Osteoblast (primary cell): ENCODE results near the gene MAP1S. TPM values are rescaled to one million over a fixed set of nuclear protein-coding genes. Genes with fewer than 3 reads are reported as not detected.
A peak's percentile ranks its signal among the peaks of the same experiment; 100 is the strongest.
"Not testable (repeated sequence)": the region's sequence is repeated elsewhere in the genome, so short reads cannot be mapped to it uniquely, and the experiment has no call there.

Experiments used
- DNase-seq: peaks from one replicate; pipeline ENCODE4 v3.0.0; 2011; ENCODE audit warnings: low spot score, mixed read lengths; ENCODE audit not compliant: insufficient read length; ENCODE audit errors: missing footprints
- H2AFZ ChIP-seq: 2 replicates; pipeline ENCODE4 v1.6.0; 2011; ENCODE audit warnings: mild to moderate bottlenecking, low read length
- H3K27ac ChIP-seq: 2 replicates; pipeline ENCODE4 v1.5.1; 2011; ENCODE audit warnings: mild to moderate bottlenecking, low read depth, low read length, moderate library complexity
- H3K27me3 ChIP-seq: 2 replicates; pipeline ENCODE4 v1.6.0; 2012; ENCODE audit warnings: mild to moderate bottlenecking, control low read depth, inconsistent platforms, low read length, moderate library complexity; ENCODE audit not compliant: insufficient read depth
- H3K36me3 ChIP-seq: 2 replicates; pipeline ENCODE4 v1.5.1; 2011; ENCODE audit warnings: mild to moderate bottlenecking, low read length, control low read depth, moderate library complexity; ENCODE audit not compliant: insufficient read depth
- H3K4me1 ChIP-seq: 2 replicates; pipeline ENCODE4 v1.5.1; 2011; ENCODE audit warnings: mild to moderate bottlenecking, low read length, control low read depth, moderate library complexity; ENCODE audit not compliant: insufficient read depth
- H3K4me2 ChIP-seq: 2 replicates; pipeline ENCODE4 v1.6.0; 2011; ENCODE audit warnings: mild to moderate bottlenecking, low read length; ENCODE audit not compliant: insufficient read depth
- H3K4me3 ChIP-seq: fragments of 200-600 bp; sonication (generic); 3 replicates; pipeline ENCODE4 v1.5.1; 2012; ENCODE audit warnings: mild to moderate bottlenecking, low read length, inconsistent platforms; ENCODE audit not compliant: insufficient read depth
- H3K79me2 ChIP-seq: 2 replicates; pipeline ENCODE4 v1.6.0; 2012; ENCODE audit warnings: mild to moderate bottlenecking, low read length, control low read depth, inconsistent platforms; ENCODE audit not compliant: insufficient read depth
- H3K9me3 ChIP-seq: 2 replicates; pipeline ENCODE4 v1.5.1; 2011; ENCODE audit warnings: low read depth, low read length, control low read depth
- H4K20me1 ChIP-seq: 2 replicates; pipeline ENCODE4 v1.6.0; 2012; ENCODE audit warnings: mild to moderate bottlenecking, low read length, control low read depth; ENCODE audit not compliant: insufficient read depth
- CTCF ChIP-seq: IDR thresholded peaks from 2 replicates; pipeline ENCODE4 v1.5.1; 2011; ENCODE audit warnings: mild to moderate bottlenecking, low read depth, low read length, moderate library complexity; ENCODE audit errors: extremely low read depth
- total RNA-seq: library from RNA; depleted of rRNA; stranded (reverse); fragments of >200 nt; gene quantifications from 2 replicates; pipeline ENCODE4 v1.2.3, GENCODE V29; 2012

MAP1S gene
- total RNA-seq, 1 donor: 15.2 TPM

DNA sequence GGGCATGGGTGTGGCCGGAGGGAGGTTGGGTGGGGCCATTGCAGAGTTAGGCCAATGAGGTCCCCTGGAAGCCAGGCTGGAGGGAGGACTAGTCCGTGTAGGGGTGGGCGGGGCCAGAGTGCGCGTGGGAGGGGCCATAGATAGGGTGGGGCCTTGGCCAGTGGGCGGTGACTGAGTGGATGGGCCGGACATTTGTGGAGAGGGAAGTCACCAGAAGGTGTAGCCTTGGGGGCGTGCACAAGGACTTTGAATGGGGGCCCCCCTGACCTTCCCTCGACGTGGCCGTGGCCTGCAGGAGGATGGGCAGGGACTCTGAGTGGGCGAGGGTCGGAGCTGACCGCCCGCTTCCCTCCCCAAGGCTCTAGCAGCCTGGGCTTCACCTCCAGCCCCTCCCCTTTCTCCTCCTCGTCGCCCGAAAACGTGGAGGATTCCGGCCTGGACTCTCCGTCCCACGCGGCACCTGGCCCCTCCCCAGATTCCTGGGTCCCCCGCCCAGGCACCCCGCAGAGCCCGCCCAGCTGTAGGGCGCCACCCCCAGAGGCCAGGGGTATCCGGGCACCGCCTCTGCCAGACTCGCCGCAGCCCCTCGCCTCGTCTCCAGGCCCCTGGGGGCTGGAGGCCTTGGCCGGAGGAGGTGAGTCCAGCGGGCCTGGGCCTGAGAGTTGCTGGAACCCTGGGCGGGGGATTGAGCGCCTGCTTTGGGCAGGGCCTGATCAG, 59.1 kb downstream of the MAP1S start:
- H3K79me2 ChIP-seq: no peaks in the 10 kb centered on the region
- no peak for TF ChIP-seq CTCF
- H3K4me3 ChIP-seq: no peak overlapping the region
- peak; percentile 85 for DNase-seq
- H2AFZ ChIP-seq: no peak overlapping the region
- H4K20me1 ChIP-seq: no peaks in the 10 kb centered on the region
- H3K4me1 ChIP-seq: peaks cover 5% of the 10 kb centered on the region
- no peaks in the 10 kb centered on the region for H3K36me3 ChIP-seq
- H3K9me3 ChIP-seq: no peaks in the 10 kb centered on the region
- H3K4me2 ChIP-seq: peak overlapping the region; percentile 36
- H3K27ac ChIP-seq: no peak overlapping the region
- H3K27me3 ChIP-seq: no peaks in the 10 kb centered on the region

DNA sequence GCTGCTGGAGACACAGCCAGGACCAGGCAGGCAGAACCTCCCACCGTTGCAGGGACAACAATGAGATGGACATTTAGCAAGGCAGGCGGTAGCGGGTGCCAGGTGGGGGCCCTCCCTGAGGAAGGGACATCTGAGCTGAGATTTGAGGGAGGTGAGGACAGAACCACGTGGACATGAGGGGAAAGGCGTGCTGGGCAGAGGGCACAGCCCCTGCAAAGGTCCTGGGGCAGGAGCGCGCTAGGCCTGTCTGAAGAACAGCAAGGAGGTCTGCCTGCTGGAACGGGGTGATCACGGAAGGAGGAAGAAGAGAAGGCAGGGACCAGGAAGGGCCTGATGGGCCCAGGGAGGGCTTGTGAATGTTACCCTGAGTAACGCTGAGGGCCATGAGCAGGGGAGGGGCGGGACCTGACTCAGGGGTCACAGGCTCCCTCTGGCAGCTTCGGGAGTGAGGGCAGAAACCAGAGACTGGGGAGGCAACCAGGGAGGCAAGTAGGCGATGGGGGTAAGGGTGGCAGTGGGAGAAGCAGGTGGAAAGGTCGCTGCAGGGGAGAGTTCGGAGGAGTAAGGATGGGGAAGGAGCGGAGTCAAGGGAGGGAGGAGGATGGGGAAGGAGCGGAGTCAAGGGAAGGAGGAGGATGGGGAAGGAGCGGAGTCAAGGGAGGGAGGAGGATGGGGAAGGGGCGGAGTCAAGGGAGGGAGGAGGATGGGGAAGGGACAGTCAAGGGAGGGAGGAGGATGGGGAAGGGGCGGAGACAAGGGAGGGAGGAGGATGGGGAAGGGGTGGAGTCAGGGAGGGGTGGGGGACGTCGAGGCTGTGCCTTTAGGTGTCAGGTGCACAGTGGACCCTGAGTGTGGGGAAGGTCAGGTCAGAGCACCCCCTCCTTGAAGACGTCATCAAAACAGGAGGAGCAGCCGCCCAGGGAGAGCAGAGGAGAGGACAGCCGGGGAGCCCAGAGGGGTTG, 60.0 kb downstream of the MAP1S start:
- Histone ChIP-seq H3K4me3 (peak overlapping the region; percentile 7), H3K27me3 (no peaks in the 10 kb centered on the region), H3K79me2 (no peaks in the 10 kb centered on the region), H3K27ac (no peak overlapping the region), H3K4me2 (peak overlapping the region; percentile 36), H3K9me3 (no peaks in the 10 kb centered on the region), H2AFZ (peak overlapping the region; percentile 72), H3K36me3 (no peaks in the 10 kb centered on the region), H3K4me1 (peaks cover 5% of the 10 kb centered on the region), H4K20me1 (no peaks in the 10 kb centered on the region)
- no peak for TF ChIP-seq CTCF
- no peak for DNase-seq

DNA sequence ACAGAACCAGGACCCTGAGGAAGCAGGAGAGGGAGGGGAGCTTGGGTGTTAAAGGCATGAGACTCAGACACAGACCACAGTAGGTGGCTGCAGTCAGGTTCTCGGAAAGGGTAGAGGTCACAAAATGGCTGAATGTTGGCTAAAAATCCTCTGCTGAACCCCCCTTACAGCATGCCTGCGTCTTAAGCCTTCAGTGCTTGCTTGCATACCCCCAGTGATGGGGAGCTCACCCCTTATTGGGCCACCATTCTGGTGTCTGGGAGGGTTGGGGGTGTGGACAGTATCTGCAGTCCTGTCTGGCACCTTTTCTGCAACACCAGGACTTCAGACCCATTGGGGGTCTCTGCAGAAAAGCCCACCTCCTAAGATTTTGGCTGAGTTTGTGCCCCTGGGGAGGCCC, 61.5 kb downstream of the MAP1S start:
- no peak overlapping the region for H3K27ac ChIP-seq
- H3K4me3 ChIP-seq: no peak overlapping the region
- H3K4me2 ChIP-seq: no peak overlapping the region
- no peaks in the 10 kb centered on the region for H3K9me3 ChIP-seq
- no peaks in the 10 kb centered on the region for H3K27me3 ChIP-seq
- DNase-seq: no peak
- peaks cover 5% of the 10 kb centered on the region for H3K4me1 ChIP-seq
- TF ChIP-seq CTCF: no peak
- no peaks in the 10 kb centered on the region for H4K20me1 ChIP-seq
- H3K36me3 ChIP-seq: no peaks in the 10 kb centered on the region
- no peaks in the 10 kb centered on the region for H3K79me2 ChIP-seq
- H2AFZ ChIP-seq: no peak overlapping the region

DNA sequence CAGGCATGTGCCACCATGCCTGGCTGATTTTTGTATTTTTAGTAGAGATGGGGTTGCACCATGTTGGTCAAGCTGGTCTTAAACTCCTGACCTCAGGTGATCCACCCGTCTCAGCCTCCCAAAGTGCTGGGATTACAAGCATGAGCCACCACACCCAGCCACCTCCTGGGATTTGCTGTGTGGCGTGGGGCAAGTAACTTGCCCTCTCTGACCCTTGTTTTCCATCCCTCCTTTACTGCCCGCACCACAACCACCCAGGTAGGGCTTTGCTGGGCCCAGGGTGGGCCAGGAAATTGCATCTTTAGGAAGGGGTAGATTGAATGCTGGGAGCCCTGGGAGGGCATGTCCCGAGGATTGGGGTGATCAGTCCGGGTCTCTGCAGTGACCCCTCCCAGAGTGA, 64.4 kb downstream of the MAP1S start:
- not testable (repeated sequence) for H3K27ac ChIP-seq, H3K4me1 ChIP-seq, H3K79me2 ChIP-seq, H3K27me3 ChIP-seq, H3K9me3 ChIP-seq, H3K4me3 ChIP-seq, H4K20me1 ChIP-seq, H3K36me3 ChIP-seq
- H3K4me2 ChIP-seq: peak overlapping the region; percentile 50
- peak overlapping the region; percentile 87 for H2AFZ ChIP-seq
- peak; percentile 77 for DNase-seq

Other genes starting within 250 kb of the MAP1S start
- 47.4 and 64.4 TPM in 2 replicates for gene SLC27A1, start 249.0 kb upstream of the MAP1S start, total RNA-seq
- 84.6 and 98.1 TPM in 2 replicates for gene PGLS, start 207.8 kb upstream of the MAP1S start, total RNA-seq
- 106 and 108 TPM in 2 replicates for gene COLGALT1, start 163.8 kb upstream of the MAP1S start, total RNA-seq
- under 0.01 TPM in 2 replicates for gene UNC13A, start 31.1 kb upstream of the MAP1S start, total RNA-seq
- 0.72 TPM in 1 of 2 replicates, not detected in the other for gene FCHO1, start 32.0 kb downstream of the MAP1S start, total RNA-seq
- not detected in 2 replicates for gene B3GNT3, start 75.7 kb downstream of the MAP1S start, total RNA-seq
- gene INSL3, start 102.0 kb downstream of the MAP1S start, total RNA-seq: not detected in 2 replicates
- 1.8 and 2.4 TPM in 2 replicates for gene JAK3, start 128.5 kb downstream of the MAP1S start, total RNA-seq
- gene RPL18A, start 140.4 kb downstream of the MAP1S start, total RNA-seq: 786 and 869 TPM in 2 replicates
- gene SLC5A5, start 152.5 kb downstream of the MAP1S start, total RNA-seq: under 0.01 TPM in 2 replicates
- 15.9 and 21.5 TPM in 2 replicates for gene CCDC124, start 213.5 kb downstream of the MAP1S start, total RNA-seq
- under 0.01 TPM in 1 of 2 replicates, not detected in the other for gene KCNN1, start 247.6 kb downstream of the MAP1S start, total RNA-seq